ENCODE results near the gene LRRC71.

Gene LRRC71

DNA sequence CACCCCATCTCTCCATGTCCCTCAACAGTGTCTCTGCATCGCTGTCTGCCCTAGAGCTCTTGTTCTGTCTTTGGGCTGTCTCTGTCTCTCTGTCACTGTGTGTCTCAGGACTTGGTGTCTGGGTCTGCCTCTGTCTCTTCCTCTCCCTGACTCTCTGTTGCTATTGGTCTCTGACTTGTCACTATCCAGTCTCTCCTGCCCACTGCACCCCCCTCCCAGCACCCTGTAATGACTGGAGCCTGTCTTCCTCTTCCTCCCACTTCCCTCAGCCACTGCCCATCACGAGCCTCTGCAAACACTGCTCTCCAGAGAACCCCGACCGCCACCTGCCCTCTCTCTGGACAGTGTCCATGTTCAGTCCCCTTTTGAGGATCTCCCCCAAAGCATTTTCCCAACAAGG, 14.8 kb upstream of the LRRC71 start:
- no peak for DNase-seq (ENCODE audit: low read depth)

DNA sequence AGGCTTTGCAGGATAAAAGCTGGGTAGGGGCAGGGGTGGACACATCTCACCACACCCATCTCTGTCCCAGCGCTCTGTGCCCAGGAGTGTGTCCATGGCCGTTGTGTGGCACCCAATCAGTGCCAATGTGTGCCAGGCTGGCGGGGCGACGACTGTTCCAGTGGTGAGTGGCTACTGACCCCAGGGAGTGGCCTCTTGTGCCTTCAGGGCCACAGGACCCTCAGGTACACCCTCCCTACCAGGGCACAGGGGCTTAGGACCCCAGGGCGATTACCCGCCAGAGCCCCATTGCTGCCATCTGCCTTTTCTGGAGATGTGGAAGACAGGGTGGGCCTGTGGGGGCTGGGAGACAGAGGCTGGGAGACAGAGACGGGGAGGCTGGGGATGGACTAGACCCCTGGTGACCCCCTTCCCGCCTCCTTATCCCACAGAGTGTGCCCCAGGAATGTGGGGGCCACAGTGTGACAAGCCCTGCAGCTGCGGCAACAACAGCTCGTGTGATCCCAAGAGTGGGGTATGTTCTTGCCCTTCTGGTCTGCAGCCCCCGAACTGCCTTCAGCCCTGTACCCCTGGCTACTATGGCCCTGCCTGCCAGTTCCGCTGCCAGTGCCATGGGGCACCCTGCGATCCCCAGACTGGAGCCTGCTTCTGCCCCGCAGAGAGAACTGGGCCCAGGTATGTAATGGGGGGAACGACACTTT, 14.1 kb upstream of the LRRC71 start:
- TF ChIP-seq, protein P1, sequence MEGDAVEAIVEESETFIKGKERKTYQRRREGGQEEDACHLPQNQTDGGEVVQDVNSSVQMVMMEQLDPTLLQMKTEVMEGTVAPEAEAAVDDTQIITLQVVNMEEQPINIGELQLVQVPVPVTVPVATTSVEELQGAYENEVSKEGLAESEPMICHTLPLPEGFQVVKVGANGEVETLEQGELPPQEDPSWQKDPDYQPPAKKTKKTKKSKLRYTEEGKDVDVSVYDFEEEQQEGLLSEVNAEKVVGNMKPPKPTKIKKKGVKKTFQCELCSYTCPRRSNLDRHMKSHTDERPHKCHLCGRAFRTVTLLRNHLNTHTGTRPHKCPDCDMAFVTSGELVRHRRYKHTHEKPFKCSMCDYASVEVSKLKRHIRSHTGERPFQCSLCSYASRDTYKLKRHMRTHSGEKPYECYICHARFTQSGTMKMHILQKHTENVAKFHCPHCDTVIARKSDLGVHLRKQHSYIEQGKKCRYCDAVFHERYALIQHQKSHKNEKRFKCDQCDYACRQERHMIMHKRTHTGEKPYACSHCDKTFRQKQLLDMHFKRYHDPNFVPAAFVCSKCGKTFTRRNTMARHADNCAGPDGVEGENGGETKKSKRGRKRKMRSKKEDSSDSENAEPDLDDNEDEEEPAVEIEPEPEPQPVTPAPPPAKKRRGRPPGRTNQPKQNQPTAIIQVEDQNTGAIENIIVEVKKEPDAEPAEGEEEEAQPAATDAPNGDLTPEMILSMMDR (conservative IDR thresholded peaks at IDR 0.05; ENCODE audit: low read length): no peak
- H3K4me3 ChIP-seq (ENCODE audit: low read length): no peak overlapping the region
- DNase-seq (ENCODE audit: low read depth): no peak

More for the DNA sequence above, 14.8 kb upstream of the LRRC71 start:
- TF ChIP-seq, protein P1 (conservative IDR thresholded peaks at IDR 0.05; ENCODE audit: low read length): no peak
- no peak overlapping the region for H3K4me3 ChIP-seq (ENCODE audit: low read length)

DNA sequence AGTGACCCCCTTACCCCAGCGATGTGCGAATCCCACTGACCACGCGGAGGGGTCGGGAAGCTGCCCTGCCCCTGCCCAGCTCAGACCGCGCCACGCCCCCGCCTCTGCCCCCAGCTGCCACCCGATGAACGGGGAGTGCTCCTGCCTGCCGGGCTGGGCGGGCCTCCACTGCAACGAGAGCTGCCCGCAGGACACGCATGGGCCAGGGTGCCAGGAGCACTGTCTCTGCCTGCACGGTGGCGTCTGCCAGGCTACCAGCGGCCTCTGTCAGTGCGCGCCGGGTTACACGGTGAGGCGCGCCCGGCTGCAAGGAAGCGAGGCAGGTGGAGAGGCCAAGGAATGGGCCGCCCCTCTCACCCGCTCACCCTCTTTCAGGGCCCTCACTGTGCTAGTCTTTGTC, 11.9 kb upstream of the LRRC71 start:
- no peak for DNase-seq (ENCODE audit: low read depth)
- TF ChIP-seq, protein P1 (conservative IDR thresholded peaks at IDR 0.05; ENCODE audit: low read length): no peak
- no peak overlapping the region for H3K4me3 ChIP-seq (ENCODE audit: low read length)

DNA sequence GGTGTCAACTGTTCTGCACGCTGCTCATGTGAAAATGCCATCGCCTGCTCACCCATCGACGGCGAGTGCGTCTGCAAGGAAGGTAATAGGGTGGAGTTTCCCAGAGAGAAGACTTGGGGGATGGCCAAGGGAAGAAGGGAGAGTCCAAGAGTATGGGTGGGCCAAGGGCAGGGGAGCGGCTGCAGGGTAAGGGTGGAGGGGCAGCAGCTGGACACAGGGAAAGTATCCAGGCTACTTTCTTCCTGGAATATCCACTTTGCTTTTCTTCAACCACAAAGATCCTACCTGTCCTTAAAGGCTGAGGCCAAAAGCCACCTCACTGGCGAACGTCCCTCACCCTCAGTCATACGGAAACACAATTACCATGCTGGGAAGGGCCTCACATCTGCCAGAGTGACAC, 11.5 kb upstream of the LRRC71 start:
- no peak for DNase-seq (ENCODE audit: low read depth)
- TF ChIP-seq, protein P1 (conservative IDR thresholded peaks at IDR 0.05; ENCODE audit: low read length): no peak
- H3K4me3 ChIP-seq (ENCODE audit: low read length): no peak overlapping the region

DNA sequence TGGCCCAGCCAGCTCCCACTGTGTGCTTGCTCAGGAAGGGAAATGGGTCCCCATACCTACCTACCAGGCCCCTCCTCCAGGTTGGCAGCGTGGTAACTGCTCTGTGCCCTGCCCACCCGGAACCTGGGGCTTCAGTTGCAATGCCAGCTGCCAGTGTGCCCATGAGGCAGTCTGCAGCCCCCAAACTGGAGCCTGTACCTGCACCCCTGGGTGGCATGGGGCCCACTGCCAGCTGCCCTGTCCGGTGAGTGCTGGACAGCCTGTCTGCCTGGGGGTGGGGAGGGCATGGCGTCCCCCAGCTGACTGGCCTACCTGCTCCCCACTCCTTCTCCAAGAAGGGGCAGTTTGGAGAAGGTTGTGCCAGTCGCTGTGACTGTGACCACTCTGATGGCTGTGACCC, 10.8 kb upstream of the LRRC71 start:
- no peak overlapping the region for H3K4me3 ChIP-seq (ENCODE audit: low read length)
- no peak for DNase-seq (ENCODE audit: low read depth)
- TF ChIP-seq, protein P1 (conservative IDR thresholded peaks at IDR 0.05; ENCODE audit: low read length): no peak

DNA sequence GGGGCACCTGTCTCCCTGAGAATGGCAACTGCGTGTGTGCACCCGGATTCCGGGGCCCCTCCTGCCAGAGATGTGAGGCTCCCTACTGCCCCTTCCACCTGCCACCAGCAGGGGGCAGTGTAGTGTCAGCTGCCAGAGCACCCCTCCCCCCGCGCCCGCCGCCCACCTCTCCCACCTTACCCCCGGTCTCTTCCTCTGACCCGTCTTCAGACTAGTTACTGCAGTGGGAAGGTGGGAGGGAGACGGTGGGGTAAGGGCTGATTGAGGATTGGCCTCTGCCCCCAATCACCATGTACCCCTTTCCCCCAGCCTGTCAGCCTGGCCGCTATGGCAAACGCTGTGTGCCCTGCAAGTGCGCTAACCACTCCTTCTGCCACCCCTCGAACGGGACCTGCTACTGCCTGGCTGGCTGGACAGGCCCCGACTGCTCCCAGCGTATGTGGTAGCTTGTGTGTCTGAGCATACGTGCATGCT, 10.1 kb upstream of the LRRC71 start:
- no peak overlapping the region for H3K4me3 ChIP-seq (ENCODE audit: low read length)
- no peak for DNase-seq (ENCODE audit: low read depth)
- TF ChIP-seq, protein P1 (conservative IDR thresholded peaks at IDR 0.05; ENCODE audit: low read length): peak; percentile 58

DNA sequence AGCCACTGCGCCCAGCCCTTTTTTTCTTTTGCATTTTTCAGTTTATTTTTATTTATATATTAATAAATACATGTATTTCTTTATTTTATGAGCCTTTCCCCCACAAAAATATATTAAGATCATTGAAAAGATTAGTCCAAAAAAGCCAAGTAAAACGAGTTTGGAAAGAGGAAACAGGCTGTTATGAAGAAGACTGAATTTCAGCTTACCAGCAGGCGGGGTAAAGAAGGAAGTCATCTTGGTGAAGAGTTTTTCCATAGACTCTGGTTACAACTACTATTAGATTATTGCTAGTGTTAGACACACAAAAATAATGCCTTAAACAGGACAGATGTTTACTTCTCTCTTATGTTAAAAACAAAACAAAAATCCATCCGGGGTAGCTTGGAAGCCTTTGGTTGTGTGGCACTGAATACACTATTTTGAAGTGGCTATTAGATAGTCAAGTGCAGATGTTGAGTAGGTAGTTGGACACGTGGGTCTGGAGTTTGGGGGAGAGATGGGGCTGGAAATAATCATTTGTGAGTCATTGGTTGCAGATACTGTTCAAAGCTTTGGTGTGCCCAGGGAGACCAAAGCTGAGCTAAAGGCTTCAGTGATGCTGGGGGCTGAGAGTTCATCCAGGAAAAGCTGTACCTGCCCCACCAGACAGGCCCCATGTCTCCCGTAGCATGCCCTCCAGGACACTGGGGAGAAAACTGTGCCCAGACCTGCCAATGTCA, 8.7 kb upstream of the LRRC71 start:
- no peak overlapping the region for H3K4me3 ChIP-seq (ENCODE audit: low read length)
- TF ChIP-seq, protein P1 (conservative IDR thresholded peaks at IDR 0.05; ENCODE audit: low read length): peak; percentile 11; the same call in 1 of the 2 replicates
- DNase-seq (ENCODE audit: low read depth): no peak
